Measurements from ENCODE around the gene EN1. TPM values are rescaled to one million over a fixed set of nuclear protein-coding genes. Genes with fewer than 3 reads are reported as not detected.
A peak's percentile ranks its signal among the peaks of the same experiment; 100 is the strongest.

EN1 gene
- not detected for total RNA-seq
- polyA plus RNA-seq, result not detected
- not detected for total RNA-seq

DNA sequence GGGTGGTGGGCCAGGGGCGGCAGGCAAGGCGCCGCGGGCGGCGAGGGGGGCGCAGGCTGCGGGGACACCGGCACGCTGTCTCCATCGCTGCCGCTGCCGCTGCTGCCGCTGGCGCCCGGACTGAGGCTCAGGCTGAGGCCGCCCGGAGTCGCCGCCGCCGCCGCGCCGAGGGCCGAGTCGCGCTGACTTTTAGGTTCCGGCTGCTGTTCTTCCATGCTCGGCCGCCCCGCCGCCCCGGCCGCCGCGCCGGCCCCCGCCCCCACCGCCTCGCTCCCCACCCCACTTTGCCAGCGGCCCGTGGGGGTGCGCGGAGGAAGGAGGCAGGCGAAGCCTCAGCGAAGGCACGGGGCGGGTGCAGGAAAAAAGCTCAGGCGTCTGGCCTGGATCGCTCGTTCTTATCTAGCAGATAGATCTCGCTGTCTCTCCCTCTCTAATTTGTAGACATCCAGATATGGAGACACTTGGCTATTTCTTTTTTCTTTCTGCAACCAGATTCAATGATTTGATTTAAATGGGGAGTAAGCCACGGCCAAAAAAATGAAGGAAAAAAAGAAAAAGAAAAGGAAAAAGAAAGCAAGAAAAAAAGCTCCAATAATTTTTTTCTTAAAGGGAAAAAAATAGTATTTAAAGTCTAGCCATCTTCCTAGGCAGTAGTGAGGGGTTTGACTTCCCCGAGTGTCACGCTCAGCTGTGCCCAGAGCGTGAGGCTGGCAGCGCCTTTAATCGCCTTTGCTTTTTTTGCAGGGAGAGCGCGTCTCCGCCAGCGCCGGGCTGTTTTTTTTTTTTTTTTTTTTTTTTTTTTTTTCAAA lies at the start of gene EN1:
Gene EN1 (minus strand): TSS at position 696 of the 809 bp plus-strand sequence. CDS start 481 bp downstream, at position 215.
- Mint-ChIP-seq H3K36me3 (peaks cover 0 to 3% (median 0%) of the 10 kb centered on the region in 5 donors), H3K4me1 (peaks cover 14 to 63% (median 43%) of the 10 kb centered on the region in 7 donors), H3K27ac (peak within 1 kb of the TSS in 2 of 9 donors; percentile 48 to 79), H3K4me3 (peak within 1 kb of the TSS; percentile 54 to 82 (median 78)), H3K9me3 (peaks cover 0 to 11% (median 0%) of the 10 kb centered on the region in 11 donors), H3K27me3 (peaks cover 81 to 89% (median 85%) of the 10 kb centered on the region in 5 donors)
- ChIA-PET POLR2A (no interaction called here), CTCF (interaction anchor here (1.6 kb wide), 1 partner anchor 8 kb away, joined by 3 read pairs; no protein-coding TSS in a partner anchor)
- ATAC-seq (no peak), DNase-seq (no peak)
- intact Hi-C loops (cut with micrococcal nuclease), result loop anchor here in 1 of 2 donors (1.0 kb wide), 1 partner anchor 8 kb away; no protein-coding TSS in a partner anchor
- peaks cover 13 to 46% of the 10 kb centered on the region in 2 donors for H3K27me3 ChIP-seq (ENCODE audit: control insufficient read depth in 2 of 2, insufficient read depth in 2 of 2, low read length in 2 of 2)
- no peaks in the 10 kb centered on the region for H3K9me3 ChIP-seq (ENCODE audit: control insufficient read depth in 2 of 3, low read length in 3 of 3)
- H3K27ac ChIP-seq (ENCODE audit: low read depth, low read length), result no peak within 1 kb of the TSS
- H3K36me3 ChIP-seq (ENCODE audit: control insufficient read depth in 2 of 3, insufficient read depth in 3 of 3, low read length in 3 of 3), result no peaks in the 10 kb centered on the region
- H3K4me1 ChIP-seq (ENCODE audit: control insufficient read depth in 2 of 2, insufficient read depth in 2 of 2, low read length in 2 of 2), result peaks cover 3 to 9% of the 10 kb centered on the region in 2 donors
- no peak within 1 kb of the TSS for H3K4me3 ChIP-seq (ENCODE audit: low read length)

DNA sequence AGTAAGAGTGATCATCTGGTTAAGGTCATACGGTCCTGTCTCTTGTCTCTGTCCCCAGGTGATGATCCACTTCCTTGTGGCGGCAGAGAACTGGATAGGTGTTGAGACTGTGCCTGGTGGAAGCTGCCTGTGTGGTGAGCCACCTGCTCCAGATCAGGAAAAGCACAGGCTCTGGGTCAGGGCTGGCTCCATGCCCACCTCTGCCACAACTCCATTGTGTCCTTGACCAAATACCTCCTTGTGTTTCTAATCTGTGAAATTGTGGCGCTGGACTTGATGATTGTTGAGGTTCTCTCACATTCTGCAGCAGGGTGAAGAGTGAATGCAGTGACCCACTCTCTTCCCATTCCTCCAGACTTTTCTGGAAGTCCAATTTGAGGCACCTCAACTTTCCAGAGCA lies 45.7 kb upstream of the EN1 start:
- Histone ChIP-seq H3K36me3 (ENCODE audit: control insufficient read depth in 2 of 3, insufficient read depth in 3 of 3, low read length in 3 of 3) (no peaks in the 10 kb centered on the region), H3K27me3 (ENCODE audit: control insufficient read depth in 2 of 2, insufficient read depth in 2 of 2, low read length in 2 of 2) (no peaks in the 10 kb centered on the region), H3K4me3 (ENCODE audit: low read length) (no peak overlapping the region), H3K4me1 (ENCODE audit: control insufficient read depth in 2 of 2, insufficient read depth in 2 of 2, low read length in 2 of 2) (no peaks in the 10 kb centered on the region), H3K9me3 (ENCODE audit: control insufficient read depth in 2 of 3, low read length in 3 of 3) (peaks cover 0 to 9% (median 0%) of the 10 kb centered on the region in 3 experiments), H3K27ac (ENCODE audit: low read depth, low read length) (no peak overlapping the region)
- peaks cover 0 to 5% (median 0%) of the 10 kb centered on the region in 5 donors for H3K27me3 Mint-ChIP-seq
- ChIA-PET POLR2A (no interaction called here), CTCF (no interaction called here)
- H3K4me1 Mint-ChIP-seq, result no peaks in the 10 kb centered on the region
- ATAC-seq (no peak), DNase-seq (no peak)
- peaks cover 0 to 12% (median 10%) of the 10 kb centered on the region in 5 donors for H3K36me3 Mint-ChIP-seq
- intact Hi-C loops (cut with micrococcal nuclease), result loop anchor here in 1 of 2 donors (5.0 kb wide), 1 partner anchor 99 kb away; no protein-coding TSS in a partner anchor
- H3K4me3 Mint-ChIP-seq, result no peak overlapping the region
- H3K27ac Mint-ChIP-seq, result no peak overlapping the region
- H3K9me3 Mint-ChIP-seq, result peaks cover 1 to 24% (median 15%) of the 10 kb centered on the region in 11 donors

- peaks cover 0 to 5% (median 0%) of the 10 kb centered on the region in 5 donors for H3K27me3 Mint-ChIP-seq
- ATAC-seq (no peak), DNase-seq (no peak)
- H3K9me3 ChIP-seq (ENCODE audit: control insufficient read depth in 2 of 3, low read length in 3 of 3), result peaks cover 0 to 9% (median 0%) of the 10 kb centered on the region in 3 experiments
- intact Hi-C loops (cut with micrococcal nuclease), result loop anchor here in 1 of 2 donors (5.0 kb wide), 1 partner anchor 102 kb away; no protein-coding TSS in a partner anchor
- ChIA-PET CTCF (no interaction called here), POLR2A (no interaction called here)
- no peak overlapping the region for H3K27ac Mint-ChIP-seq
- H3K9me3 Mint-ChIP-seq, result peaks cover 0 to 25% (median 15%) of the 10 kb centered on the region in 11 donors
- no peaks in the 10 kb centered on the region for H3K4me1 ChIP-seq (ENCODE audit: control insufficient read depth in 2 of 2, insufficient read depth in 2 of 2, low read length in 2 of 2)
- no peaks in the 10 kb centered on the region for H3K27me3 ChIP-seq (ENCODE audit: control insufficient read depth in 2 of 2, insufficient read depth in 2 of 2, low read length in 2 of 2)
- no peak overlapping the region for H3K27ac ChIP-seq (ENCODE audit: low read depth, low read length)
- no peaks in the 10 kb centered on the region for H3K4me1 Mint-ChIP-seq
- H3K4me3 ChIP-seq (ENCODE audit: low read length), result no peak overlapping the region
- H3K4me3 Mint-ChIP-seq, result no peak overlapping the region
- peaks cover 0 to 12% (median 10%) of the 10 kb centered on the region in 5 donors for H3K36me3 Mint-ChIP-seq
- no peaks in the 10 kb centered on the region for H3K36me3 ChIP-seq (ENCODE audit: control insufficient read depth in 2 of 3, insufficient read depth in 3 of 3, low read length in 3 of 3)
Observed at GRCh38 chr2:118889995-118890394, 42.5 kb upstream of the EN1 start.

DNA sequence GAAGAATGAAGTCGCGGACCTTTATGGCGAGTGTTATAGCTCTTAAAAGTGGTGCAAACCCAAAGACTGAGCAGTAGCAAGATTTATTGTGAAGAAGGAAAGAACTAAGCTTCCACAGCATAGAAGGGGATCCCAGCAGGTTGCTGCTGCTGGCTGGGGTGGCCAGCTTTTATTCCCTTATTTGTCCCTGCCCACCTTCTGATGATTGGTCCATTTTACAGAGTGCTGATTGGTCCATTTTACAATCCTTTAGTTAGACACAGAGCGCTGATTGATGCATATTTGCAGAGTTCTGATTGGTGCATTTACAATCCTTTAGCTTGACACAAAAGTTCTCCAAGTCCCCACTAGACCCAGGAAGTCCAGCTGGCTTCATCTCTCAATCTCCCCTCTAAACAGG lies 36.3 kb upstream of the EN1 start:
- ChIA-PET CTCF (interaction anchor here (0.6 to 3.2 kb wide), 6 partner anchors 18 to 279 kb away, joined by 3 to 10 read pairs (median 3); no protein-coding TSS in a partner anchor), POLR2A (interaction anchor here (0.6 kb wide), 1 partner anchor 681 kb away, joined by 5 read pairs; no protein-coding TSS in a partner anchor)
- Histone ChIP-seq H3K4me1 (ENCODE audit: control insufficient read depth in 2 of 2, insufficient read depth in 2 of 2, low read length in 2 of 2) (peaks cover 3 to 18% of the 10 kb centered on the region in 2 donors), H3K27ac (ENCODE audit: low read depth, low read length) (no peak overlapping the region), H3K27me3 (ENCODE audit: control insufficient read depth in 2 of 2, insufficient read depth in 2 of 2, low read length in 2 of 2) (no peaks in the 10 kb centered on the region), H3K9me3 (ENCODE audit: control insufficient read depth in 2 of 3, low read length in 3 of 3) (no peaks in the 10 kb centered on the region), H3K36me3 (ENCODE audit: control insufficient read depth in 2 of 3, insufficient read depth in 3 of 3, low read length in 3 of 3) (no peaks in the 10 kb centered on the region), H3K4me3 (ENCODE audit: low read length) (no peak overlapping the region)
- DNase-seq (no peak), ATAC-seq (no peak)
- H3K27ac Mint-ChIP-seq, result peak overlapping the region in 4 of 9 donors; percentile 13 to 83 (median 70)
- intact Hi-C loops (cut with micrococcal nuclease), result loop anchor here (1.0 to 5.0 kb wide), 3 partner anchors 61 to 1799 kb away; no protein-coding TSS in a partner anchor
- H3K9me3 Mint-ChIP-seq, result peaks cover 0 to 4% (median under 1%) of the 10 kb centered on the region in 11 donors
- no peaks in the 10 kb centered on the region for H3K36me3 Mint-ChIP-seq
- H3K4me3 Mint-ChIP-seq, result peak overlapping the region in 2 of 10 donors; percentile 69 to 83
- peaks cover 0 to 6% (median 6%) of the 10 kb centered on the region in 5 donors for H3K27me3 Mint-ChIP-seq
- H3K4me1 Mint-ChIP-seq, result peaks cover 7 to 24% (median 20%) of the 10 kb centered on the region in 7 donors

GRCh38 chr2:118882693-118883336 lies 35.4 kb upstream of the EN1 start:
- H3K27ac Mint-ChIP-seq, result peak overlapping the region in 7 of 9 donors; percentile 10 to 83 (median 75)
- POLR2A ChIA-PET, result no interaction called here

More at GRCh38 chr2:118882693-118883336, 35.4 kb upstream of the EN1 start:
- Mint-ChIP-seq H3K36me3 (no peaks in the 10 kb centered on the region), H3K9me3 (peaks cover 0 to 4% (median 0%) of the 10 kb centered on the region in 11 donors), H3K4me3 (peak overlapping the region; percentile 49 to 84 (median 76)), H3K27me3 (peaks cover 0 to 16% (median 11%) of the 10 kb centered on the region in 5 donors), H3K4me1 (peaks cover 7 to 24% (median 21%) of the 10 kb centered on the region in 7 donors)
- intact Hi-C loops (cut with micrococcal nuclease), result loop anchor here (1.0 to 5.0 kb wide), 3 partner anchors 61 to 1799 kb away; no protein-coding TSS in a partner anchor
- H3K27me3 ChIP-seq (ENCODE audit: control insufficient read depth in 2 of 2, insufficient read depth in 2 of 2, low read length in 2 of 2), result no peaks in the 10 kb centered on the region
- CTCF ChIA-PET, result interaction anchor here (0.6 to 3.2 kb wide), 12 partner anchors 8 to 599 kb away, joined by 3 to 10 read pairs (median 3); no protein-coding TSS in a partner anchor
- peaks cover 3 to 18% of the 10 kb centered on the region in 2 donors for H3K4me1 ChIP-seq (ENCODE audit: control insufficient read depth in 2 of 2, insufficient read depth in 2 of 2, low read length in 2 of 2)
- DNase-seq, result peak; percentile 27 to 74 (median 59)
- ATAC-seq, result peak; percentile 92
- peak overlapping the region; percentile 53 for H3K4me3 ChIP-seq (ENCODE audit: low read length)
- no peaks in the 10 kb centered on the region for H3K36me3 ChIP-seq (ENCODE audit: control insufficient read depth in 2 of 3, insufficient read depth in 3 of 3, low read length in 3 of 3)
- no peak overlapping the region for H3K27ac ChIP-seq (ENCODE audit: low read depth, low read length)
- no peaks in the 10 kb centered on the region for H3K9me3 ChIP-seq (ENCODE audit: control insufficient read depth in 2 of 3, low read length in 3 of 3)

All from naive thymus-derived CD4-positive, alpha-beta T cell (primary cell).